Ishikawa (cell line): ENCODE measurements around the gene RBM20.

Source experiments
- CEBPB ChIP-seq: IDR thresholded peaks from 2 replicates; pipeline ENCODE4 v1.6.1; 2012
- CREB1 ChIP-seq: IDR thresholded peaks from 2 replicates; pipeline ENCODE4 v1.6.1; 2012; ENCODE audit warnings: low read depth
- EGR1 ChIP-seq: IDR thresholded peaks from 2 replicates; pipeline ENCODE4 v1.6.1; 2012
- EP300 ChIP-seq: IDR thresholded peaks from 2 replicates; pipeline ENCODE4 v1.6.1; 2012; ENCODE audit warnings: borderline replicate concordance
- FOXM1 ChIP-seq: IDR thresholded peaks from 2 replicates; pipeline ENCODE4 v1.6.1; 2012; ENCODE audit warnings: low read depth, borderline replicate concordance
- MAX ChIP-seq: IDR thresholded peaks from 2 replicates; pipeline ENCODE4 v1.6.1; 2012
- NFIC ChIP-seq: IDR thresholded peaks from 2 replicates; pipeline ENCODE4 v1.6.1; 2012
- RAD21 ChIP-seq: IDR thresholded peaks from 2 replicates; pipeline ENCODE4 v1.6.1; 2012; ENCODE audit warnings: low read depth
- REST ChIP-seq: IDR thresholded peaks from 2 replicates; pipeline ENCODE4 v1.6.1; 2012; ENCODE audit warnings: low read depth, mild to moderate bottlenecking
- TAF1 ChIP-seq: IDR thresholded peaks from 2 replicates; pipeline ENCODE4 v1.6.1; 2012; ENCODE audit warnings: low read depth, mild to moderate bottlenecking
- TCF12 ChIP-seq: IDR thresholded peaks from 2 replicates; pipeline ENCODE4 v1.6.1; 2012; ENCODE audit warnings: low read depth
- TEAD4 ChIP-seq: IDR thresholded peaks from 2 replicates; pipeline ENCODE4 v1.6.1; 2012
- USF1 ChIP-seq: IDR thresholded peaks from 2 replicates; pipeline ENCODE4 v1.6.1; 2012
- YY1 ChIP-seq: IDR thresholded peaks from 2 replicates; pipeline ENCODE4 v1.6.1; 2012; ENCODE audit warnings: low read depth
- ZBTB7A ChIP-seq: IDR thresholded peaks from 2 replicates; pipeline ENCODE4 v1.6.1; 2012; ENCODE audit warnings: low read depth

Gene RBM20

DNA sequence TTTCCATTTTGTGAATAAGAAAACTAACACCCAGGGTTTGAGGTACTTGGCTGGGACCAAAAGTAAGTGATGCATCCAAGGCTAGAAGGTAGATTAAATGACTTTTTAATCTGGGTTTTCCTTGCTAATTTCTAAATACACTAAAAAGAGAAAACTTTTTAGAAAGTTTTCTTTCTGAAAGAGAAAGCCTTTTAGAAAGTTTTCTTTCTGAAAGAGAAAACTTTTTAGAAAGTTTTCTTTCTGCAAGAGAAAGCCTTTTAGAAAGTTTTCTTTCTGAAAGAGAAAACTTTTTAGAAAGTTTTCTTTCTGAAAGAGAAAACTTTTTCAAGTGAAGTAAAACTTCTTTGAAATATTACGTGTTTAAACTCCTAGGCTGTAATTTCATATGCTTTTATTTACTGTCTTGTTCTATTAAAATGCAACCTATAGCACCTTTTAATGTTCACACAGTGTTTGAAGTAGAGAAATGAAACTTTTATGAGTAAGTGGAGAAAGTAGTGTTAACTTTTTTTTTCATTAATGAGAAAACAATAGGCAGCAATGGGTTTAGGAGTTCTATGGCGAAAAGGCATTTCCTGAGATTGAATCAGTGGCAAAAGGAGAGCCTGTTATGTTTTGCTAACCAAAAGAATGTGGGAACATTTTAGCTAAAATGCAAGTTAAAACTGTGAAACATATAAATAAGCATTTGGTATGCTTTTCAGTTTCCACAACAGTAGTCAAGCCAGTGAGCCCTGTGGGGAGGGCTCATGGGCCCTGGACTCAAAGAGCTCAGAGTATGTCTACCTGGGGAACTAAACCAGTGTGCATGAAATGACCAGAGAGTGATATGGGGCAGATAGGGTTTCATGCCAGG lies 103.7 kb downstream of the RBM20 start:
- TF ChIP-seq USF1: no peak
- no peak for TF ChIP-seq FOXM1
- no peak for TF ChIP-seq RAD21
- TF ChIP-seq TCF12: no peak
- TF ChIP-seq CREB1: no peak
- no peak for TF ChIP-seq NFIC
- TF ChIP-seq TAF1: no peak
- no peak for TF ChIP-seq TEAD4
- TF ChIP-seq EGR1: no peak
- no peak for TF ChIP-seq YY1
- no peak for TF ChIP-seq MAX

GRCh38 chr10:110748970-110749369 lies 104.8 kb downstream of the RBM20 start:
- TF ChIP-seq EP300 (no peak), NFIC (no peak)

DNA sequence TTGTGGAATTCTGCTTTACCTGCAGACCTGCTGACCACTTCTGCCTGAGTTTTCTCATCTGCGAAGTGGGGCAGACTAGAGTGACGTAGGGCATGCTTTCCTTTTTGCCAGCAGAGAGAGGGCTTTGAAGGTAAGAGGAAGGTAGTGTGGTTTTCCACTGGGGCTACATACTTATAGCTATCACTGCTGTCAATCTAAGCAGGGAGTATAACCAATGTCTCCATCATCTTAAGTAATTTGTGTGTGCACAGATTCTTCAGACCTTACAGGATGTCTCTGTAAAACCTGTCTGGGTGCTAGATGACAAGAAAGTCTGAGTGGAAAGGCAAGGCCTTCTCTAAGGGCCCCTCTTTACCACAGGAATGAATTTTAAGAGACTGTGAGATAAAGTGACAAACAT lies 106.8 kb downstream of the RBM20 start:
- no peak for TF ChIP-seq ZBTB7A
- TF ChIP-seq CREB1: no peak
- TF ChIP-seq YY1: no peak
- no peak for TF ChIP-seq NFIC
- TF ChIP-seq FOXM1: no peak
- no peak for TF ChIP-seq REST
- no peak for TF ChIP-seq CEBPB
- no peak for TF ChIP-seq TAF1
- no peak for TF ChIP-seq EP300
- TF ChIP-seq TEAD4: no peak

DNA sequence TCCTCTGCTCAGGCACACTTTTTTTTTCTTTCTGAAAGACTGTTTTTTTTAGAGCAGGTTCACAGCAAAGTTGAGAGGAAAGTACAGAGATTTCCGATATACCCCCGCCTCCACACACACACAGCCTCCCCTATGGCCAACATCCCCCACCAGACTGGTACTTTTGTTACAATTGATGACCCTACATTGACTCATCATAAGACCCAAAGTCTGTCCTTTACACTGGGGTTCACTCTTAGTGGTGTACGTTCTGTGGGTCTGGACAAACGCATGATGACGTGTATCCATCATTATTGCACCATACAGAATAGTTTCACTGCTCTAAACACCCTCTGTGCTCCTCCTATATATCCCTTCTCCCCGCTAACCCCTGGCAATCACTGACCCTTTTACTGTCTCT lies 107.7 kb downstream of the RBM20 start:
- TF ChIP-seq ZBTB7A (no peak), YY1 (no peak), EP300 (no peak), CEBPB (no peak), TCF12 (no peak), TEAD4 (no peak), USF1 (no peak)

DNA sequence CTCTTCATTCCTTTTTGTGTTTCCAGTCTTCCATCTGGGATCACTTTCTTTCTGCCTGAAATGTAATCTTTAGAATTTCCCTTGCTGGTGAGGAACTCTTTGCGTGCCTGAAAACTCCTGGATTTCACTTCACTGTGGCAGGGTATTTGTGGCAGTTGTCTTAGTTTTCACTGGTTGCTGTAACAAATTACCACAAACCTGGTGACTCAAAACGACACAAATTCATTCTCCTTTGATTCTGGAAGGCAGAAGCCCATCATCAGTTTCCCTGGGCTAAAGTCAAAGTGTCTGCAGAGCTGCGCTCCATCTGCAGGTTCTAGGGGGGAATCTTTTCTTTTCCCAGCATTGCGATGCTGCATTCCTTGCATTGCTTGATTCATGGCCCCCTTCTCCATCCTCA lies 109.3 kb downstream of the RBM20 start:
- TF ChIP-seq TAF1: no peak
- TF ChIP-seq TCF12: no peak
- TF ChIP-seq RAD21: no peak
- no peak for TF ChIP-seq TEAD4
- no peak for TF ChIP-seq YY1
- no peak for TF ChIP-seq MAX

DNA sequence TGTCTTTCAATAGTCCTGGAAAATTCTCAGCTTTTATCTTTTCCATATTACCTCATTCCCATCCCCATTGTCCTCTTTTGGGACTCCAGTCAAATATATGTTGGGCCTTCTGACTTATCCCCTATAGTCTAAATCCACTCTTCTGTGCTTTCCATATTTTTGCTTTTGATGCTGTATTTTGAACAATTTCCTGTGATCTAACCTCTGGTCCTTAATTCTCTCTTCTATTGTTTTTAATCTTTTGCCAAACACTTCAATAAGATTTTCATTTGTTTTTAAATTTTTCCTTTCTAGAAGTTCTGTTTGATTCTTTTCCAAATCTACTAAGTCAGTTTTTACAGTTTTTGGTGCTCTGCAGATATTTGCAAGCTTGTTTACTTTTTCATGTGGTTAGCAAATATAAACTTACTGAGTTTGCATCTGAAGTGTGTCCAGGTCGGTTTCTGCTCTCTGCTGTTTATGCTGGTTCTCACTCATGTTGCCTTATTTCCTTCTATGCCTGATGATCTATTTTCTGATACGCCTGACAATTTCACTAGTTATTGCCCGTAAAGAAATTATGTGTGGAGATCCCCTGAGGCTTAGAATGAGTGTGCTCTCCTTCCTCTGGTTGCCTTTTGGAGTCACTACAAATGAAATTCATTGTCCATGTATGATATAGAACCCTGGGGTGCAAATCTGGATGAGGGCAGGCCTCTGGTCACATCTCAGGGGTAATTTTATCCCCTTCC lies 110.4 kb downstream of the RBM20 start:
- TF ChIP-seq CREB1 (no peak), TEAD4 (no peak), USF1 (no peak), TAF1 (no peak), YY1 (no peak), REST (no peak), MAX (no peak), TCF12 (no peak), ZBTB7A (no peak), EP300 (no peak), EGR1 (no peak), FOXM1 (no peak), NFIC (no peak), RAD21 (no peak), CEBPB (no peak)
